GM12873 (cell line): ENCODE measurements around the gene CHD9.

Experiments
- CTCF ChIP-seq: IDR thresholded peaks from 2 replicates; pipeline ENCODE4 v1.5.1; 2012; ENCODE audit warnings: low read depth, mild to moderate bottlenecking, moderate library complexity, low read length, control low read depth; ENCODE audit not compliant: insufficient read depth; ENCODE audit errors: missing control alignments

The CHD9 gene

GRCh38 chr16:53089434-53090285, 34.9 kb downstream of the CHD9 start:
- no peak for TF ChIP-seq CTCF

GRCh38 chr16:53090286-53090590, 35.4 kb downstream of the CHD9 start:
- no peak for TF ChIP-seq CTCF

- TF ChIP-seq CTCF, result no peak
Measured at GRCh38 chr16:53090591-53091411, 36.0 kb downstream of the CHD9 start.

GRCh38 chr16:53091466-53092211, 36.8 kb downstream of the CHD9 start:
- TF ChIP-seq CTCF, result no peak

GRCh38 chr16:53092284-53092683, 37.5 kb downstream of the CHD9 start:
- no peak for TF ChIP-seq CTCF

- TF ChIP-seq CTCF, result no peak
Measured at GRCh38 chr16:53093162-53093744, 38.5 kb downstream of the CHD9 start.
